Karpas-422 (cell line): ENCODE results near the gene RMDN2. TPM values are rescaled to one million over a fixed set of nuclear protein-coding genes. Genes with fewer than 3 reads are reported as not detected.
"Not testable (repeated sequence)": the region's sequence is repeated elsewhere in the genome, so short reads cannot be mapped to it uniquely, and the experiment has no call there.

ENCODE experiments used
- DNase-seq: peaks from one replicate; pipeline ENCODE4 v3.0.0-alpha.2; 2015
- H2AFZ ChIP-seq: fragments of 200-600 bp; sonication (generic); 2 replicates; pipeline ENCODE4 v1.6.1; 2014; ENCODE audit warnings: antibody characterized with exemption, low read length, mixed read lengths
- H3K27ac ChIP-seq: fragments of 200-600 bp; sonication (generic); 2 replicates; pipeline ENCODE4 v1.5.1; 2014; ENCODE audit warnings: mild to moderate bottlenecking, low read length, moderate library complexity
- H3K27me3 ChIP-seq: fragments of 200-600 bp; sonication (generic); 2 replicates; pipeline ENCODE4 v1.6.1; 2014; ENCODE audit warnings: low read length, mixed read lengths
- H3K36me3 ChIP-seq: fragments of 200-600 bp; sonication (generic); 2 replicates; pipeline ENCODE4 v1.6.1; 2014; ENCODE audit warnings: low read length, mixed read lengths; ENCODE audit not compliant: insufficient read depth
- H3K4me1 ChIP-seq: fragments of 200-600 bp; sonication (generic); 2 replicates; pipeline ENCODE4 v1.6.1; 2014; ENCODE audit warnings: mild to moderate bottlenecking, low read length, mixed read lengths
- H3K4me2 ChIP-seq: fragments of 200-600 bp; sonication (generic); 2 replicates; pipeline ENCODE4 v1.6.1; 2014; ENCODE audit warnings: low read length, low read depth, mild to moderate bottlenecking; ENCODE audit not compliant: poor library complexity, severe bottlenecking
- H3K4me3 ChIP-seq: fragments of 200-600 bp; sonication (generic); 2 replicates; pipeline ENCODE4 v1.5.1; 2014; ENCODE audit warnings: mild to moderate bottlenecking, antibody characterized with exemption, low read length, mixed read lengths
- H3K79me2 ChIP-seq: fragments of 200-600 bp; sonication (generic); 2 replicates; pipeline ENCODE4 v1.6.1; 2014; ENCODE audit warnings: mild to moderate bottlenecking, low read length, mixed read lengths
- H3K9ac ChIP-seq: fragments of 200-600 bp; sonication (generic); 2 replicates; pipeline ENCODE4 v1.6.0; 2014; ENCODE audit warnings: low read length
- H3K9me2 ChIP-seq: fragments of 200-600 bp; sonication (generic), shearing (Covaris generic); replicated peaks from 2 replicates; pipeline ENCODE4 v1.6.0; 2014; ENCODE audit warnings: mild to moderate bottlenecking, low read length, moderate library complexity; ENCODE audit not compliant: insufficient read depth
- H3K9me3 ChIP-seq: fragments of 300-700, 200-600 bp; sonication (generic); 2 replicates; pipeline ENCODE4 v1.6.1; 2014; ENCODE audit warnings: low read length, mixed read lengths
- H4K20me1 ChIP-seq: fragments of 200-600 bp; sonication (generic); 2 replicates; pipeline ENCODE4 v1.6.1; 2014; ENCODE audit warnings: mild to moderate bottlenecking, antibody characterized with exemption, low read length, low read depth; ENCODE audit not compliant: insufficient read depth
- total RNA-seq: library from RNA; depleted of rRNA; stranded (reverse); fragments of >200 nt; shearing (Covaris generic); gene quantifications from 2 replicates; pipeline ENCODE4 v1.2.3, GENCODE V29; 2014; ENCODE audit warnings: low replicate concordance

Gene RMDN2
- total RNA-seq, 1 experiment from 2014 or later: 6.5 TPM

- H2AFZ ChIP-seq, H3K27me3 ChIP-seq, H3K4me3 ChIP-seq, H4K20me1 ChIP-seq, DNase-seq, H3K9me3 ChIP-seq, H3K79me2 ChIP-seq, H3K36me3 ChIP-seq, H3K9ac ChIP-seq, H3K9me2 ChIP-seq, H3K4me1 ChIP-seq, H3K27ac ChIP-seq, H3K4me2 ChIP-seq: not testable (repeated sequence)
Observed at GRCh38 chr2:37962018-37962739, 37.1 kb downstream of the RMDN2 start.

GRCh38 chr2:37962740-37963121 lies 37.6 kb downstream of the RMDN2 start:
- H3K4me2 ChIP-seq, H2AFZ ChIP-seq: not testable (repeated sequence)

GRCh38 chr2:37963901-37964300 lies 38.8 kb downstream of the RMDN2 start:
- not testable (repeated sequence) for H3K4me3 ChIP-seq, H3K9me2 ChIP-seq, H3K27ac ChIP-seq, H3K9me3 ChIP-seq, H3K4me1 ChIP-seq, H3K79me2 ChIP-seq, DNase-seq, H3K4me2 ChIP-seq, H3K9ac ChIP-seq, H3K36me3 ChIP-seq, H3K27me3 ChIP-seq, H2AFZ ChIP-seq, H4K20me1 ChIP-seq

More at GRCh38 chr2:37962740-37963121, 37.6 kb downstream of the RMDN2 start:
- H3K36me3 ChIP-seq, H3K9me2 ChIP-seq, H3K27me3 ChIP-seq, H3K27ac ChIP-seq, H3K9me3 ChIP-seq, DNase-seq, H3K9ac ChIP-seq, H3K4me3 ChIP-seq, H4K20me1 ChIP-seq, H3K79me2 ChIP-seq, H3K4me1 ChIP-seq: not testable (repeated sequence)

GRCh38 chr2:37966326-37966725 lies 41.2 kb downstream of the RMDN2 start:
- no peak for DNase-seq
- Histone ChIP-seq H3K27ac (no peak overlapping the region), H3K36me3 (no peaks in the 10 kb centered on the region), H4K20me1 (no peaks in the 10 kb centered on the region), H3K4me1 (no peaks in the 10 kb centered on the region), H3K9me3 (no peaks in the 10 kb centered on the region), H3K27me3 (no peaks in the 10 kb centered on the region), H3K79me2 (no peaks in the 10 kb centered on the region), H3K9me2 (no peaks in the 10 kb centered on the region), H2AFZ (no peak overlapping the region), H3K4me2 (no peak overlapping the region), H3K4me3 (no peak overlapping the region), H3K9ac (no peak overlapping the region)

- Histone ChIP-seq H3K27ac (no peak overlapping the region), H3K4me3 (no peak overlapping the region), H4K20me1 (0 out of 2 replicates have a peak, but pooled peaks cover 5% of the 10 kb centered on the region), H3K79me2 (no peaks in the 10 kb centered on the region), H3K36me3 (no peaks in the 10 kb centered on the region), H3K27me3 (no peaks in the 10 kb centered on the region), H3K9me2 (no peaks in the 10 kb centered on the region), H3K4me2 (no peak overlapping the region), H3K4me1 (no peaks in the 10 kb centered on the region), H3K9me3 (no peaks in the 10 kb centered on the region), H3K9ac (no peak overlapping the region), H2AFZ (no peak overlapping the region)
- DNase-seq: no peak
Observed at GRCh38 chr2:37969731-37970130, 44.6 kb downstream of the RMDN2 start.

GRCh38 chr2:37971971-37972370 lies 46.9 kb downstream of the RMDN2 start:
- no peak for DNase-seq
- H3K27ac ChIP-seq: no peak overlapping the region
- no peaks in the 10 kb centered on the region for H3K9me2 ChIP-seq

GRCh38 chr2:37973615-37974353 lies 48.7 kb downstream of the RMDN2 start:
- Histone ChIP-seq H3K9me3 (no peaks in the 10 kb centered on the region), H4K20me1 (0 out of 2 replicates have a peak, but pooled peaks cover 5% of the 10 kb centered on the region), H3K9me2 (no peaks in the 10 kb centered on the region), H3K4me3 (no peak overlapping the region), H3K9ac (no peak overlapping the region), H3K4me2 (no peak overlapping the region), H3K79me2 (no peaks in the 10 kb centered on the region), H3K36me3 (no peaks in the 10 kb centered on the region), H3K27ac (no peak overlapping the region), H3K27me3 (no peaks in the 10 kb centered on the region), H3K4me1 (no peaks in the 10 kb centered on the region), H2AFZ (no peak overlapping the region)
- no peak for DNase-seq

More at GRCh38 chr2:37971971-37972370, 46.9 kb downstream of the RMDN2 start:
- no peaks in the 10 kb centered on the region for H3K79me2 ChIP-seq
- no peaks in the 10 kb centered on the region for H3K27me3 ChIP-seq
- H3K9ac ChIP-seq: no peak overlapping the region
- no peaks in the 10 kb centered on the region for H3K36me3 ChIP-seq
- H4K20me1 ChIP-seq: 0 out of 2 replicates have a peak, but pooled peaks cover 5% of the 10 kb centered on the region
- no peaks in the 10 kb centered on the region for H3K4me1 ChIP-seq
- H3K9me3 ChIP-seq: no peaks in the 10 kb centered on the region
- no peak overlapping the region for H3K4me3 ChIP-seq
- H3K4me2 ChIP-seq: no peak overlapping the region
- H2AFZ ChIP-seq: no peak overlapping the region

- Histone ChIP-seq H3K79me2 (no peaks in the 10 kb centered on the region), H3K27me3 (no peaks in the 10 kb centered on the region), H3K36me3 (no peaks in the 10 kb centered on the region), H3K27ac (no peak overlapping the region), H4K20me1 (0 out of 2 replicates have a peak, but pooled peaks cover 5% of the 10 kb centered on the region), H3K4me1 (no peaks in the 10 kb centered on the region), H3K9ac (no peak overlapping the region), H3K4me3 (no peak overlapping the region), H3K9me3 (no peaks in the 10 kb centered on the region), H2AFZ (no peak overlapping the region), H3K9me2 (no peaks in the 10 kb centered on the region), H3K4me2 (no peak overlapping the region)
- no peak for DNase-seq
Observed at GRCh38 chr2:37975808-37976207, 50.7 kb downstream of the RMDN2 start.
